IPS DF 6.9 (cell line): ENCODE results near the gene ANKRD11.
"Not testable (repeated sequence)": the region's sequence is repeated elsewhere in the genome, so short reads cannot be mapped to it uniquely, and the experiment has no call there.

Source experiments
- DNase-seq: peaks from one replicate; pipeline ENCODE4 v3.0.0-alpha.2; 2013; ENCODE audit warnings: low read depth, low spot score
- H3K27ac ChIP-seq: one replicate; pipeline ENCODE4 v1.5.1; 2013; ENCODE audit warnings: low read length, control low read depth
- H3K27me3 ChIP-seq: 2 replicates; pipeline ENCODE4 v1.6.1; 2013; ENCODE audit warnings: mild to moderate bottlenecking, low read length; ENCODE audit not compliant: control insufficient read depth, insufficient read depth
- H3K36me3 ChIP-seq: 2 replicates; pipeline ENCODE4 v1.6.1; 2013; ENCODE audit warnings: low read length; ENCODE audit not compliant: control insufficient read depth, insufficient read depth
- H3K4me1 ChIP-seq: 2 replicates; pipeline ENCODE4 v1.6.1; 2013; ENCODE audit warnings: low read length; ENCODE audit not compliant: control insufficient read depth, insufficient read depth
- H3K4me3 ChIP-seq: 2 replicates; pipeline ENCODE4 v1.5.1; 2013; ENCODE audit warnings: mild to moderate bottlenecking, low read length
- H3K9me3 ChIP-seq: 2 replicates; pipeline ENCODE4 v1.6.1; 2013; ENCODE audit warnings: low read length, inconsistent platforms; ENCODE audit not compliant: control insufficient read depth, insufficient read depth
- WGBS: extraction: QIAGEN DNeasy Blood & Tissue Kit; methylation state at CpG from one replicate; pipeline ENCODE4 v1.1.7; 2013; ENCODE audit warnings: mixed read lengths, missing lambda C conversion rate; ENCODE audit not compliant: insufficient read length, insufficient coverage; 5-methylcytosine and 5-hydroxymethylcytosine counted together

The ANKRD11 gene

DNA sequence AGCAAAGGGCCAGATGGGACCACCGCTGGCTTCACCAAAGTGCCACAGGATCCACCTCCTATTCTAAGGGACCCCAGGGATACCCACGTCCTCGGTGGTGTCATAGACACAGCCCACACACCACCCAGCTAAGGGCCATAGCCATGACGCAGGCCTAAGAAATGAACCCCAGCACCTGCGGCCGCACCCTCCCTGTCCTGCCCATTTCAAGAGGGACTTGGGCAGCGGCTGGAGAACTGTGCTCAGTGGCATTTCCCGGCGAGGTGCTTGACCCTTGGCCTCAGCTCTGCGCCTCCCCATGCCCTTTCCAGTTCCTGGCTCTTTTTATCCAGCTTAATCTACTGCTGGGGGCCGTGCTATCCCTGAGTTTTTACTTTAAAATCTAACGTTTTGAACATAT is 245.6 kb downstream of the ANKRD11 start:
- H3K4me3 ChIP-seq: no peak overlapping the region
- no CpG with 5 or more reads among the region's 12 CpGs for WGBS
- no peaks in the 10 kb centered on the region for H3K9me3 ChIP-seq
- H3K27me3 ChIP-seq: no peaks in the 10 kb centered on the region
- no peaks in the 10 kb centered on the region; the same call in 1 of the 2 replicates for H3K36me3 ChIP-seq
- H3K4me1 ChIP-seq: no peaks in the 10 kb centered on the region
- H3K27ac ChIP-seq: no peak overlapping the region
- no peak for DNase-seq

DNA sequence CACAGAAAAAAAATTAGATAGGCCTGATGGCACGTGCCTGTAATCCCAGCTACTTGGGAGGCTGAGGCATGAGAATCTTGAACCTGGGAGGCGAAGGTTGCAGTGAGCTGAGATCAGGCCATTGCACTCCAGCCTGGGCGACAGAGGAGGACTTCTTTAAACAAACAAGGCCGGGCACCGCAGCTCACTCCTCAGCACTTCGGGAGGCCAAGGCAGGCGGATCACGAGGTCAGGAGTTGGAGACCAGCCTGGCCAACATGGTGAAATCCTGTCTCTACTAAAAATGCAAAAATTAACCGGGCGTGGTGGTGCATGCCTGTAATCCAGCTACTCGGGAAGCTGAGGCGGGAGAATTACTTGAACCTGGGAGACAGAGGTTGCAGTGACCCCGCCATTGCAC is 246.1 kb downstream of the ANKRD11 start:
- H3K27me3 ChIP-seq, H3K27ac ChIP-seq, H3K36me3 ChIP-seq, DNase-seq, H3K4me1 ChIP-seq, H3K4me3 ChIP-seq, H3K9me3 ChIP-seq: not testable (repeated sequence)
- no CpG with 5 or more reads among the region's 13 CpGs for WGBS

DNA sequence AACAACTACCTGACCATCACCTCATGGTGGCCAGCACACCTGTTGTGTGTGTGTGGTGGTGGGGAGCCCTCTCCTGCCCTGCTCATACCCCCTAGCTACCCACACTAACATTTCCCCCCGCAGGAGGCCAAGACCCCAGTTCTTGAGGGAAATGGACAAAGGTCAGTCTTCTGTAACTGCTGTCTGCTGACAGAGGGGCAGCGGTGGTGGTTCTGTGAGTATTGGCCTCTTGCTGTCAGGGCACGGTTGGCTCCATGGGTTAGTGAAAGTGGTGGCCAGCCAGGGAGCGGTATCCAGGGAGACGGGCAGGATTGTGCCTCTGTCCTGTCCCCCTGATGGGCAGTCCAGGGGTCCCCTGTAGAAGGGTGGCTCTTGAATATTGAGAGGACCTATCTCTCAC is 246.7 kb downstream of the ANKRD11 start:
- Histone ChIP-seq H3K27me3 (no peaks in the 10 kb centered on the region), H3K4me1 (no peaks in the 10 kb centered on the region), H3K36me3 (no peaks in the 10 kb centered on the region; the same call in 1 of the 2 replicates), H3K4me3 (no peak overlapping the region), H3K9me3 (no peaks in the 10 kb centered on the region), H3K27ac (no peak overlapping the region)
- DNase-seq: no peak
- no CpG with 5 or more reads among the region's 5 CpGs for WGBS

DNA sequence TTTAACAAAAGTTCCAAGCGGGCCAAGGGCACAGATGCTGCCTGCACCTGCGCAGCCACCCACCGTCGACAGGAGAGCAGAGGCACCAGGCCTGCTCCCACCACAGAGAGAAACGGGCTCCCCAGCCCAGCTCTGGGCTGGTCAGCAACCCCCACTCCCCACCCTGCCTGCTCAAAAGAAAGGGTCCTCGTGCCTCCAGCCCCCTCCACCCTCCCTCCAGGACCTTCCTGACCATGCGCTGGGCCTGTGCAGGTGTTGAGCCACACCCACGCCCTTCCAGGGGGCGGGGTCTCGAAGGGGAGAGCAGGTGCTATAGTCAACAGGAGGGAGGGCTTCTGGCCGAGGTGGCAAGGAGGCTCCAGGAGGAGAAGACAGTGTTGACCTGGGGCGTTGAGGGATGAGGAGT is 247.6 kb downstream of the ANKRD11 start:
- no peaks in the 10 kb centered on the region for H3K36me3 ChIP-seq
- no CpG with 5 or more reads among the region's 12 CpGs for WGBS
- H3K27ac ChIP-seq: no peak overlapping the region
- no peaks in the 10 kb centered on the region for H3K27me3 ChIP-seq
- H3K4me1 ChIP-seq: no peaks in the 10 kb centered on the region
- DNase-seq: no peak
- no peaks in the 10 kb centered on the region for H3K9me3 ChIP-seq
- no peak overlapping the region for H3K4me3 ChIP-seq

DNA sequence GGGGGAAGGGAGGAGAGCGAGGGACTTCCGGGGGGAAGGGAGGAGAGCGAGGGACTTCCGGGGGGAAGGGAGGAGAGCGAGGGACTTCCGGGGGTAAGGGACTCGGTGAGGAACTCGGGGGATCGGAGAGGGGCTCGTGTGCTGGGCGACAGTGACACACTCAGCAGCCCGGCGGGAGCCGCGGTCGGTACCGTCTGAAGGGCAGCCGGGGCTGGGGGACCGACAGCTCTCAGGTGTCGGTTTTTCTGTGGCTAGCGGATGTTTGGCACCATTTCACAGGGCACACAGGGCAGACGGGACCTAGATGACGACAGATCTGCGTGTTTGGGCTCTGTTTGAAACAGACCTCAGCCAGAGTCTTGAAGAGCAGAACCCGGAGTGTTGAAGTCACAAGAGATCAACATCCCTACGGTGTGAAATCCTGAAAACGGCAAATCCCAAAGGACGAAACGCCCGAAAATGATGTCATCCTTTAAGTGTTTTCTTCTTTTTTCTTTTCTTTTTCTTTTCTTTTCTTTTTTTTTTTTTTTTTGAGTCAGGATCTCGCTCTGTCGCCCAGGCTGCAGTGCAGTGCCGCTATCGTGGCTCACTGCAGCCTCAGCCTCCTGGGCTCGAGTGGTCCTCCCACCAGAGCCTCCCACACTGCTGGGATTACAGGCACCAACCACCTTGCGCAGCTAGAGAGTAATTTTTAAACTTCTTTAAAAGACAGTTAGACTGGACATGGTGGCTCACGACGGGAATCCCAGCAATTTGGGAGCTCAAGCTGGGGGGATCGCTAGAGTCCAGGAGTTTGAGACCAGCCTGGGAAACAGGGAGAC is 249.0 kb downstream of the ANKRD11 start:
- no peak overlapping the region for H3K27ac ChIP-seq
- DNase-seq: no peak
- no peaks in the 10 kb centered on the region for H3K27me3 ChIP-seq
- H3K4me3 ChIP-seq: peak overlapping the region; percentile 88
- no peaks in the 10 kb centered on the region for H3K9me3 ChIP-seq
- H3K36me3 ChIP-seq: no peaks in the 10 kb centered on the region
- no CpG with 5 or more reads among the region's 39 CpGs for WGBS
- no peaks in the 10 kb centered on the region for H3K4me1 ChIP-seq

DNA sequence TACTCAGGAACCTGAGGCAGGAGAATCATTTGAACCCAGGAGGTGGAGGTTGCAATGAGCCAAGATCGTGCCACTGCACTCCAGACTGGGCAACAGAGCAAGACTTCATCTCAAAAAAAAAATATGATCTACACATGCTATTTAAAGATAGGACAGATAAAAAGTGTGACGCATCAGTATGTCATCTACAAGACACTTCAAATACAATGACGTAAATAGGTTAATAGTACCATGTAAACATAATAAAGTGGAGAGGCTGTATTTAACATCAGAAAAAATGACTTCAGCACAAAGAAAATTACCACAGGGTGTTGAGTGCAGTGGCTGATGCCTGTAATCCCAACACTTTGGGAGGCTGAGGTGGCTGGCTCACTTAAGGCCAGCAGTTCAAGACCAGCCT is 252.6 kb downstream of the ANKRD11 start:
- H3K9me3 ChIP-seq: no peaks in the 10 kb centered on the region
- no peaks in the 10 kb centered on the region for H3K4me1 ChIP-seq
- DNase-seq: no peak
- no peaks in the 10 kb centered on the region for H3K27me3 ChIP-seq
- WGBS: no CpG with 5 or more reads among the region's 3 CpGs
- H3K36me3 ChIP-seq: peaks cover 9% of the 10 kb centered on the region
- H3K4me3 ChIP-seq: no peak overlapping the region
- no peak overlapping the region for H3K27ac ChIP-seq

DNA sequence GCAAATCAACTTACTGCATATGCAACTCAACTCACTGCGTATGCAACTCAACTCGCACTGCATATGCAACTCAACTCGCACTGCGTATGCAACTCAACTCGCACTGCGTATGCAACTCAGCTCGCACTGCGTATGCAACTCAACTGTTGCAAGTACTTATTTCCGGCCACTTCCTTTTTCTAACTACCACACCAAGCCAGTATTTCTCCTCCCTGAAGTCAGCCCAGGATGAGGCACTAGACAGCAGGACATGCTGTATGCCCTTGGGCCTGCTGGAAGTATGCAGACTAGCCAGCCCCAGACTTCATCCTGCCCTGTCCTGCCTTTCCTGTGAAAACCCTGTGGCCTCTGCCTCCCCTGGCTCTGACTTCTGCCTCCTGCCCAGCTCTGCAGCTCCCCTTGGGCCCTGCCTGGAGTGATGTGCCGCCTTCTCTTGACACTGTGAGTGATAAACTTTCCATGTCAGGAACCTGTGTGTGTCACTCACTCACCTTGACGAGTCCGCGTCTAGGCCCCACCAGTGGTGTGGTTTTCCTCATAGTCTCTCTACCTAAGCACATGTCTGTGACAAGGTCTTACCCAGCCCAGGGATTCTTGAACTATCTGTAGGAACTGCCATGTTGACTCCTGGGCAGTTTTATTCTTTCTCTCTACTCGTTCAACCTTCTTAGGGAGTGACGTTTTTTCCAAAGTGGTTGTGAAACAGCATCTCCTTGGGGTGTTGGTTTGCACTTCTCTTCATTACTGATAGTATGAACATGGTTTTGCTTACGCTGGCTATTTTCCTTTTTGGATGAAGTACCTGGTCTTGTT is 256.5 kb downstream of the ANKRD11 start:
- WGBS: no CpG with 5 or more reads among the region's 16 CpGs
- Histone ChIP-seq H3K27ac (no peak overlapping the region), H3K4me3 (no peak overlapping the region), H3K36me3 (peaks cover 21% of the 10 kb centered on the region), H3K9me3 (no peaks in the 10 kb centered on the region), H3K4me1 (no peaks in the 10 kb centered on the region), H3K27me3 (no peaks in the 10 kb centered on the region)
- DNase-seq: no peak

DNA sequence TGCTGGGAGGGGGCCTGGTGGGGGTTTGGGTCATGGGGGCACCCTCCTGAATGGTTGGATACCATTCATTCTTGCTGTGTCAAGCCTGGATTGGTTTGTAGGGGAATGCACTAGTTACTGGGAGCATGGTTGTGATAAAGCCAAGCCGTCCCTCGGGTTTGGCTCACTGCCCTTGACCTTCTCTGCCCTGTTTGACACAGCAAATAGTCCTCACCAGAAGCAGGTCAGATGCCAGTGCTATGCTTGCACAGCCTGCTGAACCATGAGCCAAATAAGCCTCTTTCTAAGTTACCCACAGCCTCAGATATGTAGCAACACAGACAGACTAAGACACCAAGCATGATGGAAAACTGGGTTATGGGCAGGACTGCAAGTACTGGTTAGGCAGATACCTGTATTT is 258.3 kb downstream of the ANKRD11 start:
- no peak for DNase-seq
- Histone ChIP-seq H3K9me3 (no peaks in the 10 kb centered on the region), H3K27ac (no peak overlapping the region), H3K27me3 (no peaks in the 10 kb centered on the region), H3K4me3 (no peak overlapping the region), H3K4me1 (no peaks in the 10 kb centered on the region), H3K36me3 (peaks cover 35% of the 10 kb centered on the region)
- WGBS: no CpG with 5 or more reads among the region's 2 CpGs

DNA sequence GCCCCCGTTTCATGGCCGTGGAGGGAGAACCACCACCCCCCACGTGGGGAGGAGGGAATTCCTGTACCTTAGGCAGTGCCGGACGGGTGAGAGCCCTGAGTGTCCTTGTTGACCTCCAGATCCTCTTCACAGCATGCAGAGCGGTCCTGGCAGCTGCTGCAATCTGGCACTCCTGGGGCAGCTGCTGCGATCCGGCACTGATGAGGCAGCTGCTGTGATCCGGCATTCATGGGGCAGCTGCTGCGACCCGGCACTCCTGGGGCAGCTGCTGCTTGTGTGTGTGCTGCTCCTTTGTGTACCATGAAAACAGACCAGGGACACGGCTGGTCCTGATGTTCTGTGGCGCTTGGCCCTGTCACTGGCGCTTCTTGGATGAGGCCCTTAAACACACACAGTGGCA is 260.1 kb downstream of the ANKRD11 start:
- peaks cover 42% of the 10 kb centered on the region for H3K36me3 ChIP-seq
- no CpG with 5 or more reads among the region's 14 CpGs for WGBS

DNA sequence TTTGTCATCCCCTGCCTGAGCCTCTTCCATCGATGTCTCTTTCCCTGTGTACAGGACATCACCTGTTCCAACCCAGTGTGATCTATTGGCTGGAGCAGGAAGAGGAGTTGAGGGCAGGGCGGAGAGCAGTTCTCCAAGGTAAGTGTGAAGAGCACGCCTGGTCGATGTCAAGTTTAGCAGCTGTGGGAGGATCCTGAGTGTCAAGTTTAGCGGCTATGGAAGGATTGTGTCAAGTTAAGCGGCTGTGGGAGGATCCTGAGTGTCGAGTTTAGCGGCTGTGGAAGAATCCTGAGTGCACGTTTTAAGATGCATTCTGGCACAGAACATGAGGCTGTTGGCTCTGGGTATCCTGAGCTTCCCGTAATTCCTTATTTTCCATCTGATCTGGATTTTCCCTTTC is 265.7 kb downstream of the ANKRD11 start:
- peaks cover 40% of the 10 kb centered on the region for H3K36me3 ChIP-seq
- H3K27me3 ChIP-seq: no peaks in the 10 kb centered on the region
- H3K4me1 ChIP-seq: no peaks in the 10 kb centered on the region
- no peak for DNase-seq
- H3K27ac ChIP-seq: no peak overlapping the region
- H3K4me3 ChIP-seq: no peak overlapping the region
- no CpG with 5 or more reads among the region's 10 CpGs for WGBS
- peaks cover 2% of the 10 kb centered on the region; the same call in 1 of the 2 replicates for H3K9me3 ChIP-seq

More for the DNA sequence above, 260.1 kb downstream of the ANKRD11 start:
- H3K4me3 ChIP-seq: no peak overlapping the region
- H3K27me3 ChIP-seq: no peaks in the 10 kb centered on the region
- DNase-seq: no peak
- no peaks in the 10 kb centered on the region for H3K4me1 ChIP-seq
- H3K9me3 ChIP-seq: peaks cover 2% of the 10 kb centered on the region; the same call in 1 of the 2 replicates
- no peak overlapping the region for H3K27ac ChIP-seq
